Karpas-422 (cell line): ENCODE results near the gene CGGBP1. TPM values are rescaled to one million over a fixed set of nuclear protein-coding genes. Genes with fewer than 3 reads are reported as not detected.

Source experiments
- DNase-seq: peaks from one replicate; pipeline ENCODE4 v3.0.0-alpha.2; 2015
- H2AFZ ChIP-seq: fragments of 200-600 bp; sonication (generic); 2 replicates; pipeline ENCODE4 v1.6.1; 2014; ENCODE audit warnings: antibody characterized with exemption, low read length, mixed read lengths
- H3K27ac ChIP-seq: fragments of 200-600 bp; sonication (generic); 2 replicates; pipeline ENCODE4 v1.5.1; 2014; ENCODE audit warnings: mild to moderate bottlenecking, low read length, moderate library complexity
- H3K27me3 ChIP-seq: fragments of 200-600 bp; sonication (generic); 2 replicates; pipeline ENCODE4 v1.6.1; 2014; ENCODE audit warnings: low read length, mixed read lengths
- H3K36me3 ChIP-seq: fragments of 200-600 bp; sonication (generic); 2 replicates; pipeline ENCODE4 v1.6.1; 2014; ENCODE audit warnings: low read length, mixed read lengths; ENCODE audit not compliant: insufficient read depth
- H3K4me1 ChIP-seq: fragments of 200-600 bp; sonication (generic); 2 replicates; pipeline ENCODE4 v1.6.1; 2014; ENCODE audit warnings: mild to moderate bottlenecking, low read length, mixed read lengths
- H3K4me2 ChIP-seq: fragments of 200-600 bp; sonication (generic); 2 replicates; pipeline ENCODE4 v1.6.1; 2014; ENCODE audit warnings: low read length, low read depth, mild to moderate bottlenecking; ENCODE audit not compliant: poor library complexity, severe bottlenecking
- H3K4me3 ChIP-seq: fragments of 200-600 bp; sonication (generic); 2 replicates; pipeline ENCODE4 v1.5.1; 2014; ENCODE audit warnings: mild to moderate bottlenecking, antibody characterized with exemption, low read length, mixed read lengths
- H3K79me2 ChIP-seq: fragments of 200-600 bp; sonication (generic); 2 replicates; pipeline ENCODE4 v1.6.1; 2014; ENCODE audit warnings: mild to moderate bottlenecking, low read length, mixed read lengths
- H3K9ac ChIP-seq: fragments of 200-600 bp; sonication (generic); 2 replicates; pipeline ENCODE4 v1.6.0; 2014; ENCODE audit warnings: low read length
- H3K9me2 ChIP-seq: fragments of 200-600 bp; sonication (generic), shearing (Covaris generic); replicated peaks from 2 replicates; pipeline ENCODE4 v1.6.0; 2014; ENCODE audit warnings: mild to moderate bottlenecking, low read length, moderate library complexity; ENCODE audit not compliant: insufficient read depth
- H3K9me3 ChIP-seq: fragments of 300-700, 200-600 bp; sonication (generic); 2 replicates; pipeline ENCODE4 v1.6.1; 2014; ENCODE audit warnings: low read length, mixed read lengths
- H4K20me1 ChIP-seq: fragments of 200-600 bp; sonication (generic); 2 replicates; pipeline ENCODE4 v1.6.1; 2014; ENCODE audit warnings: mild to moderate bottlenecking, antibody characterized with exemption, low read length, low read depth; ENCODE audit not compliant: insufficient read depth
- total RNA-seq: library from RNA; depleted of rRNA; stranded (reverse); fragments of >200 nt; shearing (Covaris generic); gene quantifications from 2 replicates; pipeline ENCODE4 v1.2.3, GENCODE V29; 2014; ENCODE audit warnings: low replicate concordance; rRNA removed

Gene CGGBP1
- total RNA-seq, 1 experiment from 2014 or later: 114 TPM

- Histone ChIP-seq H3K79me2 (no peaks in the 10 kb centered on the region), H3K27ac (no peak overlapping the region), H3K9me3 (no peaks in the 10 kb centered on the region), H3K4me2 (no peak overlapping the region), H3K36me3 (no peaks in the 10 kb centered on the region), H3K4me1 (peaks cover 7% of the 10 kb centered on the region), H3K4me3 (no peak overlapping the region), H4K20me1 (no peaks in the 10 kb centered on the region), H3K9me2 (no peaks in the 10 kb centered on the region), H3K27me3 (no peaks in the 10 kb centered on the region), H3K9ac (no peak overlapping the region), H2AFZ (no peak overlapping the region)
- no peak for DNase-seq
Measured at GRCh38 chr3:88013592-88013991, 45.2 kb downstream of the CGGBP1 start.

- no peak overlapping the region for H3K4me3 ChIP-seq
- no peaks in the 10 kb centered on the region for H3K79me2 ChIP-seq
- no peak overlapping the region for H3K4me2 ChIP-seq
- H3K9ac ChIP-seq: no peak overlapping the region
- peaks cover 9% of the 10 kb centered on the region for H3K4me1 ChIP-seq
- H3K27ac ChIP-seq: no peak overlapping the region
- H3K9me2 ChIP-seq: no peaks in the 10 kb centered on the region
- no peaks in the 10 kb centered on the region for H3K36me3 ChIP-seq
- H3K9me3 ChIP-seq: no peaks in the 10 kb centered on the region
- no peak overlapping the region for H2AFZ ChIP-seq
- no peak for DNase-seq
- H4K20me1 ChIP-seq: no peaks in the 10 kb centered on the region
- H3K27me3 ChIP-seq: no peaks in the 10 kb centered on the region
Measured at GRCh38 chr3:88010810-88011209, 48.0 kb downstream of the CGGBP1 start.

GRCh38 chr3:88009066-88009465 lies 49.7 kb downstream of the CGGBP1 start:
- Histone ChIP-seq H3K4me3 (no peak overlapping the region), H3K36me3 (no peaks in the 10 kb centered on the region), H3K4me2 (no peak overlapping the region), H3K79me2 (no peaks in the 10 kb centered on the region), H3K27ac (no peak overlapping the region), H3K4me1 (peaks cover 9% of the 10 kb centered on the region), H3K9ac (no peak overlapping the region), H3K9me2 (no peaks in the 10 kb centered on the region), H2AFZ (no peak overlapping the region), H3K27me3 (no peaks in the 10 kb centered on the region), H4K20me1 (no peaks in the 10 kb centered on the region), H3K9me3 (no peaks in the 10 kb centered on the region)
- DNase-seq: no peak

- Histone ChIP-seq H3K4me2 (no peak overlapping the region), H3K27me3 (no peaks in the 10 kb centered on the region)
Measured at GRCh38 chr3:88005066-88005465, 53.7 kb downstream of the CGGBP1 start.

GRCh38 chr3:88003115-88003755 lies 55.6 kb downstream of the CGGBP1 start:
- Histone ChIP-seq H3K79me2 (no peaks in the 10 kb centered on the region), H2AFZ (no peak overlapping the region)

More at GRCh38 chr3:88005066-88005465, 53.7 kb downstream of the CGGBP1 start:
- Histone ChIP-seq H3K4me1 (peaks cover 9% of the 10 kb centered on the region), H3K9me3 (no peaks in the 10 kb centered on the region), H4K20me1 (no peaks in the 10 kb centered on the region), H3K79me2 (no peaks in the 10 kb centered on the region), H3K27ac (no peak overlapping the region), H3K36me3 (no peaks in the 10 kb centered on the region), H3K4me3 (no peak overlapping the region), H3K9ac (no peak overlapping the region), H3K9me2 (no peaks in the 10 kb centered on the region), H2AFZ (no peak overlapping the region)
- DNase-seq: peak; percentile 69

GRCh38 chr3:88002448-88002847 lies 56.4 kb downstream of the CGGBP1 start:
- no peaks in the 10 kb centered on the region; the same call in 1 of the 2 replicates for H3K27me3 ChIP-seq
- H3K4me2 ChIP-seq: no peak overlapping the region
- DNase-seq: no peak
- H2AFZ ChIP-seq: no peak overlapping the region
- H3K9me3 ChIP-seq: no peaks in the 10 kb centered on the region
- no peak overlapping the region for H3K9ac ChIP-seq
- no peaks in the 10 kb centered on the region for H3K9me2 ChIP-seq
- H3K4me3 ChIP-seq: no peak overlapping the region
- H3K4me1 ChIP-seq: no peaks in the 10 kb centered on the region
- H3K79me2 ChIP-seq: no peaks in the 10 kb centered on the region
- no peak overlapping the region for H3K27ac ChIP-seq
- no peaks in the 10 kb centered on the region for H4K20me1 ChIP-seq
- H3K36me3 ChIP-seq: no peaks in the 10 kb centered on the region

More at GRCh38 chr3:88003115-88003755, 55.6 kb downstream of the CGGBP1 start:
- Histone ChIP-seq H3K9me3 (no peaks in the 10 kb centered on the region), H3K4me3 (no peak overlapping the region), H3K36me3 (no peaks in the 10 kb centered on the region), H4K20me1 (no peaks in the 10 kb centered on the region), H3K27me3 (no peaks in the 10 kb centered on the region; the same call in 1 of the 2 replicates), H3K4me2 (no peak overlapping the region), H3K9me2 (no peaks in the 10 kb centered on the region), H3K27ac (no peak overlapping the region), H3K4me1 (no peaks in the 10 kb centered on the region), H3K9ac (no peak overlapping the region)
- DNase-seq: peak; percentile 75

Other genes with a start within 250 kb of the CGGBP1 start
- 12.4 and 30.5 TPM in 2 replicates for gene ZNF654, start 250 bp upstream of the CGGBP1 start, total RNA-seq
- gene C3orf38, start 91.0 kb upstream of the CGGBP1 start, total RNA-seq: 31.6 and 38.8 TPM in 2 replicates